ENCODE measurements around the gene NAPEPLD.
"Not testable (repeated sequence)": the region's sequence is repeated elsewhere in the genome, so short reads cannot be mapped to it uniquely, and the experiment has no call there.

GRCh38 chr7:103159072-103159471 is 10.2 kb upstream of the NAPEPLD start:
- TF ChIP-seq FOXM1 (IDR thresholded peaks at IDR 0.05; ENCODE audit: borderline replicate concordance); CTBP1 (IDR thresholded peaks at IDR 0.05; ENCODE audit: borderline replicate concordance); HDGF (IDR thresholded peaks at IDR 0.05; ENCODE audit: borderline replicate concordance); SP1 (IDR thresholded peaks at IDR 0.05); PKNOX1 (IDR thresholded peaks at IDR 0.05); SUZ12 (IDR thresholded peaks at IDR 0.05); TARDBP (IDR thresholded peaks at IDR 0.05); FOXA1 (IDR thresholded peaks at IDR 0.05); FOXK2 (IDR thresholded peaks at IDR 0.05); ARNT (IDR thresholded peaks at IDR 0.05); L3MBTL2 (conservative IDR thresholded peaks at IDR 0.05); BHLHE40 (IDR thresholded peaks at IDR 0.05; ENCODE audit: borderline replicate concordance); LEF1 (IDR thresholded peaks at IDR 0.05; ENCODE audit: borderline replicate concordance): not testable (repeated sequence)

Data from HEK293T (cell line).